Measurements from ENCODE around the gene SFXN3. TPM values are rescaled to one million over a fixed set of nuclear protein-coding genes. Genes with fewer than 3 reads are reported as not detected.

The SFXN3 gene
- total and polyA plus RNA-seq, 2 experiments from 2014 or later, result 0.68 to 3.8 TPM

- Histone ChIP-seq H4K20me1 (replicated peaks; ENCODE audit: insufficient read depth) (no peaks in the 10 kb centered on the region), H3K79me2 (replicated peaks; ENCODE audit: insufficient read depth) (no peaks in the 10 kb centered on the region), H3K27ac (ENCODE audit: low read depth) (no peak overlapping the region), H3K27me3 (ENCODE audit: insufficient read depth) (peaks cover 10% of the 10 kb centered on the region; the same call in 1 of the 2 replicates), H3K4me3 (no peak overlapping the region), H3K9me2 (ENCODE audit: insufficient read depth) (no peaks in the 10 kb centered on the region), H3F3A (replicated peaks; ENCODE audit: low read depth) (0 out of 2 replicates have a peak, but pooled peaks cover 4% of the 10 kb centered on the region), H3K4me1 (ENCODE audit: insufficient read depth) (peaks cover 14% of the 10 kb centered on the region; the same call in 1 of the 2 replicates), H3K36me3 (ENCODE audit: insufficient read depth) (no peaks in the 10 kb centered on the region), H3K4me2 (no peak overlapping the region), H2AFZ (no peak overlapping the region)
- peaks cover 26% of the 10 kb centered on the region for H3K4me1 Mint-ChIP-seq
- peaks cover 28% of the 10 kb centered on the region for H3K27me3 Mint-ChIP-seq (ENCODE audit: insufficient read depth, low read depth, poor library complexity)
- no peak for TF ChIP-seq NANOG (IDR thresholded peaks at IDR 0.05; ENCODE audit: borderline replicate concordance)
- no peak for TF ChIP-seq JUNB (IDR thresholded peaks at IDR 0.05; ENCODE audit: unreplicated experiment)
- TF ChIP-seq CTCF (conservative IDR thresholded peaks at IDR 0.05; ENCODE audit: low read depth in 2 of 2), result 0 out of 4 replicates have a peak, but pooled peaks of 1 of the 2 experiments have one; percentile 12
- DNase-seq (ENCODE audit: low spot score) (no peak), ATAC-seq (no peak)
- no peak overlapping the region for H3K27ac Mint-ChIP-seq
- no peak overlapping the region for H3K4me3 Mint-ChIP-seq
- H3K36me3 Mint-ChIP-seq (ENCODE audit: low read depth), result peaks cover 10% of the 10 kb centered on the region
- no peaks in the 10 kb centered on the region; the same call in 2 of the 3 replicates for H3K9me3 Mint-ChIP-seq
These were observed 20.7 kb upstream of the SFXN3 start for GRCh38 chr10:101010329-101010728.

DNA sequence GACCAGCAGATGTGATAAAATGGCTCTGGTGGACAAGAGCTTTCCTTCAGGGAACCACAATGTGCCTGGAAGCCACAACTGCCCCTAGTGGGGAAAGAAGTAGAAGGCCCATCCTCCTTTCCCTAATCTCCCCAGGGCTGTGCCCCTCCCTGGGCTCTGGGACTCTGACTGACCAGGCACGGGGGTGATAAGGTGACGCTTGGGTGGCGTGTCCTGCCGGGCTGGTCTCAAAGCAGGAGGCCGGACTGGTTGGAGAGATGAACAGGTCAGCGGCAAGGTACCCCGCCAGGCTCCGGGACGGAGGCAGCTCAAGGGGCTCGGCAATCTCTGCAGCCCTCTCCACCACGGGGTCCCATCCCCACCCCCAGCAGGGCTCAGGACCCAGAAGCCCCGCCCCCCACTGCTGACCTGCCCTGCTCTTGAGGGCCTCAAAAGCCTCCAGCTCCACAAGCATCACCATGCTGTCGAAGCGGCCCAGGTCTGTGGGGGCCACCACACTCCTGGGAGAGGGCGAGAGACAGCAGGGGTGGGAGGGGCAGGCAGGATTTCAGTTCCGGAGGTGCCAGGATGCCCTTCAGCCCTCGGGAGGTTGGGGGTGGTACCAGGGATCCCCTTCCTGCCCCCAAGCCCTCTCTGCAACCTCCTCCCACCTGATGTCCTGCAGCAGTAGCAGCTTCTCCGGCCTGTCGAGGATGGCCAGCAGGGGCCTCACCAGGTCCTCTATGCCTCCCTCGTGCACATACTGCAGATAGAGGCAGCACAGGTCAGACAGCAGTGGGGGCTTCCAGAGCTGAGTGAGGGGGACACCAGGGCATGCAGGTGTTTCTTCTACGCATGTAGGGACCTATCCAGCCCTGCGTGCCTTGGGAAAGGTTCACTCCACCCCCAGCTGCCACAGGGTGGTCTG is 19.3 kb upstream of the SFXN3 start:
- ATAC-seq, result peak; percentile 49
- no peak overlapping the region for H3K4me2 ChIP-seq
- H3K9me3 Mint-ChIP-seq, result no peaks in the 10 kb centered on the region; the same call in 2 of the 3 replicates
- no peak overlapping the region; the same call in 1 of the 2 replicates for H2AFZ ChIP-seq
- H4K20me1 ChIP-seq (replicated peaks; ENCODE audit: insufficient read depth), result no peaks in the 10 kb centered on the region
- peaks cover 26% of the 10 kb centered on the region for H3K4me1 Mint-ChIP-seq
- H3K27me3 ChIP-seq (ENCODE audit: insufficient read depth), result peaks cover 19% of the 10 kb centered on the region
- no peaks in the 10 kb centered on the region for H3K79me2 ChIP-seq (replicated peaks; ENCODE audit: insufficient read depth)
- H3K36me3 ChIP-seq (ENCODE audit: insufficient read depth), result no peaks in the 10 kb centered on the region
- H3K4me1 ChIP-seq (ENCODE audit: insufficient read depth), result peaks cover 14% of the 10 kb centered on the region; the same call in 1 of the 2 replicates
- peak; percentile 77 for DNase-seq (ENCODE audit: low spot score)
- TF ChIP-seq, protein P1, sequence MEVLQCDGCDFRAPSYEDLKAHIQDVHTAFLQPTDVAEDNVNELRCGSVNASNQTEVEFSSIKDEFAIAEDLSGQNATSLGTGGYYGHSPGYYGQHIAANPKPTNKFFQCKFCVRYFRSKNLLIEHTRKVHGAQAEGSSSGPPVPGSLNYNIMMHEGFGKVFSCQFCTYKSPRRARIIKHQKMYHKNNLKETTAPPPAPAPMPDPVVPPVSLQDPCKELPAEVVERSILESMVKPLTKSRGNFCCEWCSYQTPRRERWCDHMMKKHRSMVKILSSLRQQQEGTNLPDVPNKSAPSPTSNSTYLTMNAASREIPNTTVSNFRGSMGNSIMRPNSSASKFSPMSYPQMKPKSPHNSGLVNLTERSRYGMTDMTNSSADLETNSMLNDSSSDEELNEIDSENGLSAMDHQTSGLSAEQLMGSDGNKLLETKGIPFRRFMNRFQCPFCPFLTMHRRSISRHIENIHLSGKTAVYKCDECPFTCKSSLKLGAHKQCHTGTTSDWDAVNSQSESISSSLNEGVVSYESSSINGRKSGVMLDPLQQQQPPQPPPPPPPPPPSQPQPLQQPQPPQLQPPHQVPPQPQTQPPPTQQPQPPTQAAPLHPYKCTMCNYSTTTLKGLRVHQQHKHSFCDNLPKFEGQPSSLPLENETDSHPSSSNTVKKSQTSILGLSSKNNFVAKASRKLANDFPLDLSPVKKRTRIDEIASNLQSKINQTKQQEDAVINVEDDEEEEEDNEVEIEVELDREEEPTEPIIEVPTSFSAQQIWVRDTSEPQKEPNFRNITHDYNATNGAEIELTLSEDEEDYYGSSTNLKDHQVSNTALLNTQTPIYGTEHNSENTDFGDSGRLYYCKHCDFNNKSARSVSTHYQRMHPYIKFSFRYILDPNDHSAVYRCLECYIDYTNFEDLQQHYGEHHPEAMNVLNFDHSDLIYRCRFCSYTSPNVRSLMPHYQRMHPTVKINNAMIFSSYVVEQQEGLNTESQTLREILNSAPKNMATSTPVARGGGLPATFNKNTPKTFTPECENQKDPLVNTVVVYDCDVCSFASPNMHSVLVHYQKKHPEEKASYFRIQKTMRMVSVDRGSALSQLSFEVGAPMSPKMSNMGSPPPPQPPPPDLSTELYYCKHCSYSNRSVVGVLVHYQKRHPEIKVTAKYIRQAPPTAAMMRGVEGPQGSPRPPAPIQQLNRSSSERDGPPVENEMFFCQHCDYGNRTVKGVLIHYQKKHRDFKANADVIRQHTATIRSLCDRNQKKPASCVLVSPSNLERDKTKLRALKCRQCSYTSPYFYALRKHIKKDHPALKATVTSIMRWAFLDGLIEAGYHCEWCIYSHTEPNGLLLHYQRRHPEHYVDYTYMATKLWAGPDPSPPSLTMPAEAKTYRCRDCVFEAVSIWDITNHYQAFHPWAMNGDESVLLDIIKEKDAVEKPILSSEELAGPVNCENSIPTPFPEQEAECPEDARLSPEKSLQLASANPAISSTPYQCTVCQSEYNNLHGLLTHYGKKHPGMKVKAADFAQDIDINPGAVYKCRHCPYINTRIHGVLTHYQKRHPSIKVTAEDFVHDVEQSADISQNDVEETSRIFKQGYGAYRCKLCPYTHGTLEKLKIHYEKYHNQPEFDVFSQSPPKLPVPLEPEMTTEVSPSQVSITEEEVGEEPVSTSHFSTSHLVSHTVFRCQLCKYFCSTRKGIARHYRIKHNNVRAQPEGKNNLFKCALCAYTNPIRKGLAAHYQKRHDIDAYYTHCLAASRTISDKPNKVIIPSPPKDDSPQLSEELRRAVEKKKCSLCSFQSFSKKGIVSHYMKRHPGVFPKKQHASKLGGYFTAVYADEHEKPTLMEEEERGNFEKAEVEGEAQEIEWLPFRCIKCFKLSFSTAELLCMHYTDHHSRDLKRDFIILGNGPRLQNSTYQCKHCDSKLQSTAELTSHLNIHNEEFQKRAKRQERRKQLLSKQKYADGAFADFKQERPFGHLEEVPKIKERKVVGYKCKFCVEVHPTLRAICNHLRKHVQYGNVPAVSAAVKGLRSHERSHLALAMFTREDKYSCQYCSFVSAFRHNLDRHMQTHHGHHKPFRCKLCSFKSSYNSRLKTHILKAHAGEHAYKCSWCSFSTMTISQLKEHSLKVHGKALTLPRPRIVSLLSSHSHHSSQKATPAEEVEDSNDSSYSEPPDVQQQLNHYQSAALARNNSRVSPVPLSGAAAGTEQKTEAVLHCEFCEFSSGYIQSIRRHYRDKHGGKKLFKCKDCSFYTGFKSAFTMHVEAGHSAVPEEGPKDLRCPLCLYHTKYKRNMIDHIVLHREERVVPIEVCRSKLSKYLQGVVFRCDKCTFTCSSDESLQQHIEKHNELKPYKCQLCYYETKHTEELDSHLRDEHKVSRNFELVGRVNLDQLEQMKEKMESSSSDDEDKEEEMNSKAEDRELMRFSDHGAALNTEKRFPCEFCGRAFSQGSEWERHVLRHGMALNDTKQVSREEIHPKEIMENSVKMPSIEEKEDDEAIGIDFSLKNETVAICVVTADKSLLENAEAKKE (CRISPR knock-in tag; IDR thresholded peaks at IDR 0.05), result 0 out of 2 replicates have a peak, but pooled peaks have one; percentile 11
- TF ChIP-seq EZH2 (IDR thresholded peaks at IDR 0.05; ENCODE audit: low read depth, unreplicated experiment), result no peak
- peak; percentile 53 to 56 for TF ChIP-seq CTCF (conservative IDR thresholded peaks at IDR 0.05; ENCODE audit: low read depth in 2 of 2)
- TF ChIP-seq NANOG (IDR thresholded peaks at IDR 0.05; ENCODE audit: borderline replicate concordance), result no peak
- no peak for TF ChIP-seq STAT1 (IDR thresholded peaks at IDR 0.05; ENCODE audit: unreplicated experiment)
- TF ChIP-seq EZH2phosphoT487 (IDR thresholded peaks at IDR 0.05; ENCODE audit: unreplicated experiment), result no peak
- 0 out of 2 replicates have a peak, but pooled peaks cover 4% of the 10 kb centered on the region for H3F3A ChIP-seq (replicated peaks; ENCODE audit: low read depth)
- no peak overlapping the region for H3K4me3 ChIP-seq
- peaks cover 35% of the 10 kb centered on the region for H3K27me3 Mint-ChIP-seq (ENCODE audit: insufficient read depth, low read depth, poor library complexity)
- H3K9me2 ChIP-seq (ENCODE audit: insufficient read depth), result no peaks in the 10 kb centered on the region
- H3K4me3 Mint-ChIP-seq, result no peak overlapping the region
- no peak overlapping the region for H3K27ac Mint-ChIP-seq
- H3K27ac ChIP-seq (ENCODE audit: low read depth), result no peak overlapping the region
- no peaks in the 10 kb centered on the region for H3K36me3 Mint-ChIP-seq (ENCODE audit: low read depth)
